HG03439 (cell line): ENCODE results near the gene BEST1.
"Not testable (repeated sequence)": the region's sequence is repeated elsewhere in the genome, so short reads cannot be mapped to it uniquely, and the experiment has no call there.

ENCODE experiments used
- ATAC-seq: cut with Tn5 transposase; IDR thresholded peaks from one replicate; pipeline ENCODE4 v1.9.1; 2021; ENCODE audit warnings: mild to moderate bottlenecking, moderate library complexity; ENCODE audit not compliant: unreplicated experiment

BEST1 gene

DNA sequence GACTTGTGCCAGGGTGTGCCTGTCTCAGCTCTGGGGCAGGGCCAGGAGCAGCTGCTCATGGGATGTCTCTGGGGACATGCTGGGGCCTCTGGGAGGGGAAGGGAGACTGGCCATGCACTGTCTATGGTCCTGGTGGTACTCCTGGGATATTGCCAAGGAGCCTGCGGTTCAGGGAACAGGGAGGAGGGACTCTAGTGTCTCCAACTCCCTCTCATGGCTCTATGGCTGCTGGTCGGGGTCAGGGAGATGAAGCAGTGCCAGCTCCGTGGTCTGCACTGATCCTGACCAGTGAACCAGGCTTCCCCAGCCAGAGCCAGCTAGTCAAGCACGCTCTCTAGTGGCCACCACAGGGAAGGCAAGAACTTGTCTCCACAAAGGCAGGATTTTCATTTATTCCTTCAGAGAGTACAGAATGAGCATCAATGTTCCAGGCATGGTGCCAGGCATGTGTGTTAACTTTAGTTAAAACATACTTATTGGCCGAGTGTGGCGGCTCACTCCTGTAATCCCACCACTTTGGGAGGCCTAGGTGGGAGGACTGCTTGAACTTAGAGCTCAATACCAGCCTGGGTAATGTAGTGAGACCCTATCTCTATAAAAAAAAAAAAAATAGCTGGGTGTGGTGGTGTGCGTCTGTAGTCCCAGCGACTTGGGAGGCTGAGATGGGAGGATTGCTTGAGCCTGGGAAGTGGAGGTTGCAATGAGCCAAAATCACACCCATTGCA, 2.5 kb upstream of the BEST1 start:
- ATAC-seq, result no peak

DNA sequence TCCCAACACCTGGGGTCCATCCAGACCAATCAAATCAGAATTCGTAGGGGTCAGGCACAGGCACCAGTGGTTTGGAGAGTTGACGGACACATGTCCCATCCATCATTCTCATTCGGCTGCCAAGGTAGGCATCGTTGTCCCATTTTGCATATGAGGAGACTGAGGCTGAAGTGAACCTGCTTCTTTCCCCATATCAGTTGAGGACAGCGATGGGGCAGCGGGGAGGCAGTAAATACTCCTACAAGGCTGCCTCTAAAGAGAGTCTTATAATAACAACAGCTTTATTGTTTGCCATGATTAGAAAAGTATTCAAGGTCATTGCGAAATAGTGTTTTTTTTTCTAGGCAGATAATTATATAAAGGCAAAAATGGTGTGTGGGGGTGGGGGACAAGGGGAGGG, 1.6 kb upstream of the BEST1 start:
- no peak for ATAC-seq

DNA sequence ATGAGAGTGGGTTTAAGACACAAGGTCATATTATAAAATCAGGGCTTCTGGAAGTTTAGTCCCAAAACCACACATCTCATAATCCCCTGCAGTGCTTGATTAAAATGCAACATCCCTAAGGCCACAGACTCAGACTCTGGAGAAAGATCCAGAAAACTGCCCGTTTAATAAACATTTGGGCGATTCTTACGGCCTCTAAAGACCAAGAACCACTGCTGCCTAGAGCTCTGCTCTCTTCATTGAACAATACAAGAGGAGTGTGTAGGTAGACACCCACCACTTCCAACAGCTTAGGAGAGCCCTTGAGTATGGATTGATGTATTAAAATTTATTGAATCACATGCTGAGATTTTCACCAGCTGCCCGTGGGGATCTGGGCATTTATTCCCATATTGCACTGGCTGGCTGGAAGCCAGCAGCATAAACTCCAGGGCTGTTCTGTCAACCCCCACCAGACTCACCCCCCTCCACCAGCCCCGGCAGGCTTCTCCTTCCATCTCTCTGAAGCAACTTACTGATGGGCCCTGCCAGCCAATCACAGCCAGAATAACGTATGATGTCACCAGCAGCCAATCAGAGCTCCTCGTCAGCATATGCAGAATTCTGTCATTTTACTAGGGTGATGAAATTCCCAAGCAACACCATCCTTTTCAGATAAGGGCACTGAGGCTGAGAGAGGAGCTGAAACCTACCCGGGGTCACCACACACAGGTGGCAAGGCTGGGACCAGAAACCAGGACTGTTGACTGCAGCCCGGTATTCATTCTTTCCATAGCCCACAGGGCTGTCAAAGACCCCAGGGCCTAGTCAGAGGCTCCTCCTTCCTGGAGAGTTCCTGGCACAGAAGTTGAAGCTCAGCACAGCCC, 749 bp upstream of the BEST1 start:
- no peak for ATAC-seq

DNA sequence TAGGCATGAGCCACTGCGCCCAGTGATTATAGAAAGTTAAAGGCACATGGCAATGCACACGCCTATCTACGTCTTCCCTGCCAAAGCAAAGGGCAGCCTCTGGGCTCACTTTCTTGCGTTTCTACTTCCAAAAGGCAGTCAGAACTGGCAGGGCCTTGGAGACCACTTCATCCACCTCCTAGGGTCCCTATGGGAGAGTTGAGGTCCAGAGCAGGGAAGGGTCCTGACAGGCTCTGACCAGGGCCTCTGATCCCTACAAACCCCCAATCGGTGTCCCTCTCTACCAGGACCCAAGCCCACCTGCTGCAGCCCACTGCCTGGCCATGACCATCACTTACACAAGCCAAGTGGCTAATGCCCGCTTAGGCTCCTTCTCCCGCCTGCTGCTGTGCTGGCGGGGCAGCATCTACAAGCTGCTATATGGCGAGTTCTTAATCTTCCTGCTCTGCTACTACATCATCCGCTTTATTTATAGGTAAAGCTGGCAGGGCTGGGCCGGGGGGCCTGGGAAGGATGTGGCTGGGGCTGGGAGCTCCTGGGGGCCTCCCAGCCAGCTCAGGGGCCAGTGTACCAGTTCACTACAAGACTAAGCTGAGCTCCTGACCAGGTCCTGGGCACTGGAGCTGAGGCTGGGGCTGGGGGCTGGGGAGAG, 1.5 kb downstream of the BEST1 start:
- ATAC-seq, result no peak

DNA sequence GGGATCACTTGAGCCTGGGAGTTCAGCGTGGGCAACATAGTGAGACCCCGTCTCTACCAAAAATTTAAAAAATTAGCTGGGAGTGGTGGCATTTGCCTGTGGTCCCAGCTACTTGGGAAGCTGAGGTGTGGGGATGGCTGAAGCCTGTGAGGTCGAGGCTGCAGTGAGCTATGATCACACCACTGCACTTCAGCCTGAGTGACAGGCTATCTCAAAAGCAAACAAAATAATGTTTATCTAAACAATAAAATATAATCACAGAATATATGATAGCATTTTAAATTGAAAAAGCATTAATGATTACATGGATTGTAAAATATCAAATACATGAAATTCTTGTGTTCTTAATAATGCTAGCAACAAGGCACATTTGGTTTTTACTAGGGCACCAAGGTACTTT, 2.7 kb downstream of the BEST1 start:
- ATAC-seq, result no peak

DNA sequence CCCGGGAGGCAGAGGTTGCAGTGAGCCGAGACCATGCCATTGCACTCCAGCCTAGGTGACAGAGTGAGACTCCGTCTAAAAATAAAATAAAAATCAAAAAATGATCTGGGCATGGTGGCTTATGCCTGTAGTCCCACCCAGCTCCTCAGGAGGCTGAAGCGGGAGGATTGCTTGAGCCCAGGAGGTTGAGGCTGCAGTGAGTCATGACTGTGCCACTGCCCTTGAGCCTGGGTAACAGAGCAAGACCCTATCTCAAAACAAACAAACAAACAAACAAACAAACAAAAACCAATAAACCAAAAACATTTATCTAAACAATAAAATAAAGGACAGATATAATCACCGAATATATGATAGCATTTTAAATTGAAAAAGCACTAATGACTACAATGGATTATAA, 3.5 kb downstream of the BEST1 start:
- ATAC-seq, result not testable (repeated sequence)

DNA sequence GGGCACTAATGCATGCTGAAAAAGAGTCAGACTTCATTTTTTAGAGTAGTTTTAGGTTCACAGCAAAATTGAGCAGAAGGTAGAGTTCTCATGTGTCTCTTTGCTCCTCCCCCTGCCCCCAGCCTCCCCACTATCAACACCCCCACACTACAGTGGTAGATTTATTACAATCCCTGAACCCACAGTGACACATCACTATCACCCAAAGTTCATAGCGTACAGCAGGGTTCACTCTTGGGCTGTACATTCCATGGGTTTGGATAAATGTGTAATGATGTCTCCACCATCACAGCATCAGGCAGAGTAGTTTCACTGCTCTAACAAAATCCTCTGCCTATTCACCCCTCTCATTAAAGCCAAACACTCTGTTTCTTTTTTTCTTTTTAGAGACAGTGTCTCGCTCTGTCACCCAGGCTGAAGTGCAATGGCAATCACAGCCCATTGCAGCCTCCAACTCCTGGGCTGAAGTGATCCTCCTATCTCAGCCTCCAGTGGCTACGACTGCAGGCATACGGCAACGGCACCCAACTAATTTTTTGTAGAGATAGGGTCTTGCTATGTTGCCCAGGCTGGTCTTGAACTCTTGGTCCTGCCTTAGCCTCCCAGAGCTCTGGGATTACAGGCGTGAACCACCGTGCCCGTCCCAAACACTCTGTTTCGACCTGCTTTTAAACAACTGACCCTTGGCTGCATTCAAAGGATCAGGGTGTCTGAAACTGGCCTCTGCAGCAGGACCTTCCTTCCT, 4.1 kb downstream of the BEST1 start:
- ATAC-seq, result no peak

DNA sequence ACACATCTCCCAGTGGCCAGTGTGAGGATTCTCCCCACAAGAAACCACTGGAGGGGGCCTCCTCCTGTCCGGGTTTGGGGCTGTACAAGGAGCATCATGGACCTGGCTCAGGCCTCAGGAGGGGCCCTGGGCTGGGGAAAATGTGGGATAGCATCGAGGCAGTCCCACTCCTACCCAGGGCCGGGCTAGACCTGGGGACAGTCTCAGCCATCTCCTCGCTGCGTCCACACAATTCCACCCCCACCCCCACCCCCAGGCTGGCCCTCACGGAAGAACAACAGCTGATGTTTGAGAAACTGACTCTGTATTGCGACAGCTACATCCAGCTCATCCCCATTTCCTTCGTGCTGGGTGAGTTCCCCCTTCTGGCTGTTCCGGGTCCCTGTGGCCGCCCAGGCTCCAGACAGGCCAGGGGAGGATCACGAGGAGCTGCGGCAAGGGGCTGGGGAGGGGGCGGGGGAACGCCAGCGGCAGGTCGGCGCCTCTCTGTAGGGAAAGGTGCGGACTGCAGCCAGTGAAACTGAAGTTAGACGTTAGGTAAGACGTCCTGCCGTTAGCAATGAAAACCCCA, 4.8 kb downstream of the BEST1 start:
- ATAC-seq, result no peak

DNA sequence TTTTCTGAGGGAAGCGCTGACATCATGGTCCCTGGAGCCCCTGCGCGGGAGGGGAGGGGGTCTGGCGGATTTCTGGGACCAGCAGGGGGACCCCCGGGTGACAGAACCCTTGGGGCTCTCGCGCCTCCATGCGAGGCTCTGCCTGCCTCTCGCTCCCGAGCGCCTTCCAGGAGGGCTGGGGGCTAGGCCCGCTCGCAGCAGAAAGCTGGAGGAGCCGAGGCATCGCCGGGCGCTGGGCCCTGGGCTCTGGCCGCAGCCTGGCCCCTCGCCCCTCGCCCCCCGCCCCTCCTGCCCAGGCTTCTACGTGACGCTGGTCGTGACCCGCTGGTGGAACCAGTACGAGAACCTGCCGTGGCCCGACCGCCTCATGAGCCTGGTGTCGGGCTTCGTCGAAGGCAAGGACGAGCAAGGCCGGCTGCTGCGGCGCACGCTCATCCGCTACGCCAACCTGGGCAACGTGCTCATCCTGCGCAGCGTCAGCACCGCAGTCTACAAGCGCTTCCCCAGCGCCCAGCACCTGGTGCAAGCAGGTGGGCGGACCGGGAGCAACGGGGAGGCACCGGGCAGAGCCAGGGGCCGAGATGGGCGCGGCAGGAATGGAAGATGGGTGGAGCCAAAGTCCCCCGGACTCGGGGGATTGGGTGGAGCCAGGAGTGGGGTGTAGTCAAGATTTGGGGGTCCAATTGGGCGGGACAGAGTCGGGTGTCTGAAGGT, 5.4 kb downstream of the BEST1 start:
- no peak for ATAC-seq

DNA sequence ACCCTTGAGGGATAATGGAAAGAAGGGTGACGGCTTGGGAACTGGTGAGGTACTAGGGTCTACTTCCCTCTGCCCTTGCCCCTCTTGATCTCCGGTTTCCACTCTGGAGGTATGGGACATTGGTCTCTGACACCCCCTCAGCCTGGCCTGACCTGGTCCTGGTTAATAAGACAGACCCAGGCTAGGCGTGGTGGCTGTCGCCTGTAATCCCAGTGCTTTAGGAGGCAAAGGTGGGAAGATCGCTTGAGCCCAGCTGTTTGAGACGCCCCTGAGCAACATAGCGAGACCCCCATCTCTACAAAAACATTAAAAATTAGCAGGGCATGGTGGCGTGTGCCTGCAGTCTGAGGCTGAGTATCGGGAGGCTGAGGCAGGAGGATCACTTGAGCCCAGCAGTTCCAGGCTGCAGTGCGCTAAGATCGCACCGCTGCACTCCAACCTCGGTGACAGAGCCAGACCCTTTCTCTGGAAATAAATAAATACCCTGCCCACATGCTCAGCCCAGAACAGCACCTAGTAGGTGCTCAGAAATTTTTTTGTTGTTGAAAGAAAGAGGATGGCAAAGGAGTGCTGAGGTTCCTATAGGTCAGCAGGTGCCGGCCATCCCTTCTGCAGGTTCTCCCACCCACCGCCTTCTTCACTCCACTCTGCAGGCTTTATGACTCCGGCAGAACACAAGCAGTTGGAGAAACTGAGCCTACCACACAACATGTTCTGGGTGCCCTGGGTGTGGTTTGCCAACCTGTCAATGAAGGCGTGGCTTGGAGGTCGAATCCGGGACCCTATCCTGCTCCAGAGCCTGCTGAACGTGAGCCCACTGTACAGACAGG, 6.3 kb downstream of the BEST1 start:
- no peak for ATAC-seq

DNA sequence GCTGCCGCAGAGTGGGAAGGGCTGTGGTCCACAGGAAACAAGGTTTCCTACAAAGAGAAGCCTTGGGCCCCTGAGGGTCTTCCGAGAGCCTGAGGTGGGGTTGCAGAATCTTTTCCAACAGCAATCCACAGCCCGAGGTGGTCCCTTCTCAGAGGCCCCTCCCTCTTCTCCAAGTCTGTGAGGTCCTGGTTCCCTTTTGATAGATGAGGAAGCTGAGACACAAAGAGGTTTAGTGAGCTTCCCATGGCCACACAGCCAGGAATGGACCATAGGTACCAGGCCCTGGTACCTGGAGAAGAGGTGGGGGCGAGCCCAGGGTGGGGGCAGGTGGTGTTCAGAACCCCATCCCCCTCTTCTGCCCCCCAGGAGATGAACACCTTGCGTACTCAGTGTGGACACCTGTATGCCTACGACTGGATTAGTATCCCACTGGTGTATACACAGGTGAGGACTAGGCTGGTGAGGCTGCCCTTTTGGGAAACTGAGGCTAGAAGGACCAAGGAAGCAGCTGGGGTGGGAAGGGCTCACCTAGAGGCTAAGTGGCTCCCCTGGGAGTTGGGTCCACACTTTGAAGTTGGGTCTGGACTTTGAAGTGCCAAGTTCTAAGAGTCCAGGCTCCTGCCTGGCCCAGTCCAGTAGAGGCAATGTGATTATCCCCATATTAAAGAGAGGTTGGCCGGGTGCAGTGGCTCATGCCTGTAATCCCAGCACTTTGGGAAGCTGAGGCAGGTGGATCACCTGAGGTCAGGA, 7.0 kb downstream of the BEST1 start:
- ATAC-seq, result no peak

DNA sequence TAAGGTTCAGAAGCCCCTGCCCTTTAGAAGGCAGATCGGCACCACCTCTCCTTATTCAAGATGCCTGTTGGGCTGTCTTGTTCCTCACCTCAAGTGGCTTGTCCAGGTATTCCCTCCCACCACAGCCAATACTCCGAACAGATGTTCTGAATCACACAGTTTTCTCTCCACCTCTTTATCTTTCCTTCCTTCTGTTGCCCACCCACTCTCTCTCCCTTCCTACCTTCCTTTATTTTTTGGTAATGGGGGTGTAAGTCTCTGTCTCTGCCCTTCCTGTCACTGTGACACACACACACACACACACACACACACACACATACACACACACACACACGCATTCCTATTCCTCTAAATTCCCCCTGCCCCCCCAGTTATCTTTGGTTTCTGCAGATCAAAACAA, 8.4 kb downstream of the BEST1 start:
- no peak for ATAC-seq

DNA sequence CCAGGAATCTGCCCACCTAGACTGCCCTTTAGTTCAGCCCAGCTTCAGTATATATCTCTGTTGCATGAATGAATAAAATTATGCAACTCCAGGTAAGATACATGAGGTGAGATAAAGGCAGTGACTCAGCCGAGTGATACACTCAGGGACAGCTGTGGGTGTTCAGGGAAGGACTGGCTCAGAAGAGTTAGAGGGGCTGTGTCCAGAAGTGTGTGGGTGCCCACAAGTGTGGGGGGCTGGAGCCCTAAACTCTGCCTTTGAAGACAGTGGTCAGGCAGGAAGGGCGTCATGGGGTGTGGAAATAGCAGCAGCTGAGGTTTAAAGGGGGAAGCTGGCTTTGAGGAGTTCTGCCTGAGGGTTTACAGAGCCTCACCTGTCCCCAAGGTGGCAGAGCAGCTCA, 9.0 kb downstream of the BEST1 start:
- no peak for ATAC-seq

DNA sequence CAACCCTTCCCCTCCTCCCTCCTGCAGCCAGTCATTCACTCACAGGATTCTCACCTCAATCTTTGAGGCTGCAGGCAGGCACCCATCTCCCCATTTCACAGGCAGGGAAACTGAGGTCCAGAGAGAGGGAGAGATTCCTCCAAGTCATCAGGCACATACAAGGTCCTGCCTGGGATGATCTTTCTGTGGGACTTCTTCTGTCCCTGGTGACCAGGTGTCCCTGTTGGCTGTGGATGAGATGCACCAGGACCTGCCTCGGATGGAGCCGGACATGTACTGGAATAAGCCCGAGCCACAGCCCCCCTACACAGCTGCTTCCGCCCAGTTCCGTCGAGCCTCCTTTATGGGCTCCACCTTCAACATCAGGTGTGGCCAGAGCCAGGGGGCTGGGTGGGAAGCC, 9.5 kb downstream of the BEST1 start:
- ATAC-seq, result no peak

DNA sequence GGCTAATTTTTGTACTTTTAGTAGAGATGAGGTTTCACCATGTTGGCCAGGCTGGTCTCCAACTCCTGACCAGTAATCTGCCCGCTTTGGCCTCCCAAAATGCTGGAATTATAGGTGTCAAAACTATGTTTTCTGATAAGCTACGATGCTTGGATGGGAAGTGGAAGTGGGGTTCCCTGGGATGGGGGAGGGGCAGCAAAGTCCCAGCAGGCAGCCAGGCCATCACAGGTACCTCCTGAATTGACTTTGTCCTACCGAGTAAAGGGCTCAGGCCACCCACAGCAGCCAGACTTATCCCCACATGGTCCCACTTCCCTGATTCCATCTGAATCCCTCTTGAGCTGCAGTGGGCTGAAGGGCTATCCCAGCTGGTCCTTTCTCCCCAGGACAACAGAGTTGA, 10.4 kb downstream of the BEST1 start:
- ATAC-seq, result no peak

DNA sequence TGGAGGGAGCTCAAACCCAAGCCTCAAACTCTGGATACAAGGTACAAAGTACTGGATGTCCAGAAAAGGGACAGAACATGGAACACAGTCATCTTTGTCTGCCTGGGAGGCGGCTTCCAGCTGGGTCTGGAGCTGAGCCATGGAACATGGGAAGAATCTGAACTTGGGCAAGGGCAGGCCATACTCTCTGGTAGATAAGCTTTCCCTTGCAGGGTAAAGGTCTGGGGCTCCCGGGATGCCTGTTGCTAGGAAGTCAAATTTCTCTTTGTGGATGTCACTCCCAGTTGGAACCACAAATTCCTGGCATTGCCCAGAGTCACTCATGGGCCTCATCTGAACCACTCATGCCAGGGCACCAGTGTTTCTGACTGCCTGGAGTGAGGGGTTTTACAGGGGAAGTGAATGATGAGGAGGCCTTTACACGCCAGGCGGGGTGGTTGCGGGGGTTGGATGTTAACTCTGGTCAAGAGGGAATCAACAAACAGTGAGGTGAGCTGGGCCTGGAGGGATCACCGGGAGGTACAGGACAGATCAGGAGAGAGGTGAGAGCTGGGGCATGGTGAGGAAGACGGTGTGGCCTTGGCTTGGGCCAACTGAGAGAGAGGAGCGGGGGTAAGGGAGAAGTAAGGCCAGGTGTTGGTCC, 11.5 kb downstream of the BEST1 start:
- no peak for ATAC-seq

DNA sequence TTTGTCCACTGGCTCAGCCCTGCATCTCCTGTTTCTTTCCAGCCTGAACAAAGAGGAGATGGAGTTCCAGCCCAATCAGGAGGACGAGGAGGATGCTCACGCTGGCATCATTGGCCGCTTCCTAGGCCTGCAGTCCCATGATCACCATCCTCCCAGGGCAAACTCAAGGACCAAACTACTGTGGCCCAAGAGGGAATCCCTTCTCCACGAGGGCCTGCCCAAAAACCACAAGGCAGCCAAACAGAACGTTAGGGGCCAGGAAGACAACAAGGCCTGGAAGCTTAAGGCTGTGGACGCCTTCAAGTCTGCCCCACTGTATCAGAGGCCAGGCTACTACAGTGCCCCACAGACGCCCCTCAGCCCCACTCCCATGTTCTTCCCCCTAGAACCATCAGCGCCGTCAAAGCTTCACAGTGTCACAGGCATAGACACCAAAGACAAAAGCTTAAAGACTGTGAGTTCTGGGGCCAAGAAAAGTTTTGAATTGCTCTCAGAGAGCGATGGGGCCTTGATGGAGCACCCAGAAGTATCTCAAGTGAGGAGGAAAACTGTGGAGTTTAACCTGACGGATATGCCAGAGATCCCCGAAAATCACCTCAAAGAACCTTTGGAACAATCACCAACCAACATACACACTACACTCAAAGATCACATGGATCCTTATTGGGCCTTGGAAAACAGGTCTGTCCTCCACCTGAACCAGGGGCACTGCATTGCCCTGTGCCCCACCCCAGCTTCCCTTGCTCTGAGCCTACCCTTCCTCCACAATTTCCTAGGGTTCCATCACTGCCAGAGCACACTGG, 12.3 kb downstream of the BEST1 start:
- ATAC-seq, result no peak

DNA sequence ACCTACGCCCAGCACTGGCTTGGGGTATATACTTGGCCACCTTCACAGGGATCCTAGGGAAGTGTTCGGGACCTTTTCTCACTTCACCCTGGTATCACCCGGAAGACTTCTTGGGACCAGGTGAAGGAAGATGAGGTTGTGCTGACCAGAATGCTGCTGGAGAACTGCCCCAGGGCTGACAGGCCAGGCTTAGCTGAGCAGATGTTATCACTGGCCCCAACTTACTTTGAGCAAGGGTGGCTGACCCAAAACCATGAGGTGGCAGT, 12.8 kb downstream of the BEST1 start:
- ATAC-seq, result no peak
